A549 (cell line): Measurements from ENCODE around the gene NTN1. TPM values are rescaled to one million over a fixed set of nuclear protein-coding genes. Genes with fewer than 3 reads are reported as not detected.

Experiments used
- ATAC-seq, 2 experiments: fragments of 200-7000 bp in 1 of 2; fragments of >200 bp in 1 of 2; cut with Nextera tagmentation in 1 of 2; cut with Tn5 transposase in 1 of 2; 3 replicates each; pipeline versions ENCODE4 v1.8.0 to v1.9.1; 2018 to 2020; ENCODE audit warnings: mild to moderate bottlenecking in 1 of 2, moderate library complexity in 1 of 2
- CTCF ChIA-PET: fragments of 300-600 bp; sonication (Branson Sonifier 250); formaldehyde crosslinking; extraction: SDS; loops from one replicate; lab custom pipeline; 2021; ENCODE audit warnings: antibody characterized with exemption, inconsistent platforms; lab: Yijun Ruan, JAX
- POLR2A ChIA-PET: fragments of 350-600 bp; formaldehyde crosslinking; extraction: SDS; loops from one replicate; lab custom pipeline; 2021; ENCODE audit warnings: antibody characterized with exemption, inconsistent platforms; lab: Yijun Ruan, JAX
- DNase-seq, 2 experiments: peaks; one replicate each; pipeline versions ENCODE4 v3.0.0 to v3.0.0-alpha.2; 2011 to 2016; ENCODE audit warnings: low read depth in 1 of 2, low spot score in 1 of 2
- FAIRE-seq: peaks from 2 replicates; lab custom pipeline; 2011; peaks lifted over from hg19 to GRCh38; lab: Jason Lieb, UNC
- H3K27ac ChIP-seq, 2 experiments: fragments of >200 bp; sonication (Bioruptor Twin); formaldehyde crosslinking; 3 replicates each; pipeline ENCODE4 v1.5.1; 2016 to 2017
- H3K4me1 ChIP-seq: fragments of >200 bp; sonication (Bioruptor Twin); formaldehyde crosslinking; 3 replicates; pipeline ENCODE4 v1.6.1; 2016
- H3K4me2 ChIP-seq: fragments of >200 bp; sonication (Bioruptor Twin); formaldehyde crosslinking; 3 replicates; pipeline ENCODE4 v1.6.1; 2016
- H3K4me3 ChIP-seq: fragments of >200 bp; sonication (Bioruptor Twin); formaldehyde crosslinking; 3 replicates; pipeline ENCODE4 v1.5.1; 2016
- H3K9me3 ChIP-seq: fragments of >200 bp; sonication (Bioruptor Twin); formaldehyde crosslinking; 3 replicates; pipeline ENCODE4 v1.6.1; 2016
- BCL3 ChIP-seq: fragments of >200 bp; sonication (Bioruptor Twin); formaldehyde crosslinking; IDR thresholded peaks from 3 replicates; pipeline ENCODE4 v1.6.1; 2016
- BHLHE40 ChIP-seq: IDR thresholded peaks from 2 replicates; pipeline ENCODE4 v1.6.1; 2012; ENCODE audit warnings: low read depth, low read length, inconsistent platforms
- CBX2 ChIP-seq: fragments of 200-600 bp; sonication (generic); IDR thresholded peaks from 2 replicates; pipeline ENCODE4 v1.6.1; 2016; ENCODE audit warnings: low read depth, mild to moderate bottlenecking, borderline replicate concordance
- CEBPB ChIP-seq, 2 experiments: fragments of >200 bp in 1 of 2; sonication (Bioruptor Twin) in 1 of 2; formaldehyde crosslinking in 1 of 2; IDR thresholded peaks; 2 replicates each; pipeline ENCODE4 v1.6.1; 2012 to 2016
- CTCF ChIP-seq: fragments of >200 bp; sonication (Bioruptor Twin); formaldehyde crosslinking; IDR thresholded peaks from 3 replicates; pipeline ENCODE4 v1.5.1; 2016
- E2F6 ChIP-seq: IDR thresholded peaks from 2 replicates; pipeline ENCODE4 v1.6.1; 2012; ENCODE audit warnings: low read depth, borderline replicate concordance
- ELK1 ChIP-seq: fragments of 150-350 bp; IDR thresholded peaks from 2 replicates; pipeline ENCODE4 v1.6.1; 2014; ENCODE audit warnings: low read depth, mild to moderate bottlenecking, low read length
- EP300 ChIP-seq, 2 experiments: fragments of >200 bp; sonication (Bioruptor Twin); formaldehyde crosslinking; IDR thresholded peaks; 2 replicates in 1 of 2; 3 replicates in 1 of 2; pipeline ENCODE4 v1.6.1; 2016 to 2017
- ESRRA ChIP-seq: fragments of 150-350 bp; IDR thresholded peaks from 2 replicates; pipeline ENCODE4 v1.6.1; 2014; ENCODE audit warnings: mild to moderate bottlenecking, low read length, borderline replicate concordance
- FOSL2 ChIP-seq, 2 experiments: fragments of 450-650 bp in 1 of 2; fragments of >200 bp in 1 of 2; sonication (Bioruptor Twin) in 1 of 2; formaldehyde crosslinking; IDR thresholded peaks; 2 replicates each; pipeline versions ENCODE4 v1.5.0 to v1.6.1; 2016 to 2020; ENCODE audit warnings: mild to moderate bottlenecking in 1 of 2, moderate library complexity in 1 of 2
- FOXS1 ChIP-seq: fragments of 250-450 bp; sonication (Bioruptor Pico); IDR thresholded peaks from 2 replicates; pipeline ENCODE4 v1.5.0; 2020; ENCODE audit warnings: mild to moderate bottlenecking, moderate library complexity
- GATA3 ChIP-seq: IDR thresholded peaks from 2 replicates; pipeline ENCODE4 v1.6.1; 2012; ENCODE audit warnings: borderline replicate concordance
- HES2 ChIP-seq: fragments of >200 bp; sonication (Bioruptor Twin); formaldehyde crosslinking; IDR thresholded peaks from 2 replicates; pipeline ENCODE4 v1.6.1; 2016
- HEYL ChIP-seq: fragments of 250-450 bp; sonication (Bioruptor Pico); IDR thresholded peaks from 2 replicates; pipeline ENCODE4 v1.8.0; 2021; ENCODE audit warnings: mild to moderate bottlenecking, moderate library complexity
- HOXA7 ChIP-seq: fragments of 250-450 bp; sonication (Bioruptor Pico); IDR thresholded peaks from 2 replicates; pipeline ENCODE4 v1.5.0; 2020; ENCODE audit warnings: mild to moderate bottlenecking, moderate library complexity
- HOXB5 ChIP-seq: fragments of 250-450 bp; sonication (Bioruptor Pico); IDR thresholded peaks from 2 replicates; pipeline ENCODE4 v1.5.0; 2020; ENCODE audit warnings: mild to moderate bottlenecking, moderate library complexity
- MAFK ChIP-seq: fragments of 450-650 bp; IDR thresholded peaks from 2 replicates; pipeline ENCODE4 v1.6.1; 2014; ENCODE audit not compliant: partially characterized antibody
- MAX ChIP-seq: IDR thresholded peaks from 2 replicates; pipeline ENCODE4 v1.6.1; 2012
- NFE2L2 ChIP-seq: fragments of 150-350 bp; conservative IDR thresholded peaks from 2 replicates; pipeline ENCODE4 v1.6.1; 2014; ENCODE audit warnings: low read length
- PHF8 ChIP-seq: fragments of 200-600 bp; sonication (generic); IDR thresholded peaks from 2 replicates; pipeline ENCODE4 v1.6.1; 2016; ENCODE audit warnings: low read depth, mild to moderate bottlenecking, antibody characterized with exemption, moderate library complexity, borderline replicate concordance
- POLR2AphosphoS2 ChIP-seq: conservative IDR thresholded peaks from 2 replicates; pipeline ENCODE4 v1.6.1; 2012; ENCODE audit warnings: low read length, improper control_type of control experiment, inconsistent platforms
- RAD21 ChIP-seq, 2 experiments: fragments of >200 bp in 1 of 2; sonication (Bioruptor Twin) in 1 of 2; formaldehyde crosslinking in 1 of 2; IDR thresholded peaks in 1 of 2; conservative IDR thresholded peaks in 1 of 2; 2 replicates in 1 of 2; 3 replicates in 1 of 2; pipeline ENCODE4 v1.6.1; 2012 to 2018; ENCODE audit warnings: inconsistent platforms in 1 of 2
- RARB ChIP-seq: fragments of 250-450 bp; sonication (Bioruptor Pico); IDR thresholded peaks from 2 replicates; pipeline ENCODE4 v1.8.0; 2021; ENCODE audit warnings: mild to moderate bottlenecking, moderate library complexity
- RCOR1 ChIP-seq: fragments of 150-350 bp; IDR thresholded peaks from 2 replicates; pipeline ENCODE4 v1.6.1; 2014; ENCODE audit warnings: antibody characterized with exemption, low read length, low read depth
- RNF2 ChIP-seq: fragments of 200-600 bp; sonication (generic); IDR thresholded peaks from 2 replicates; pipeline ENCODE4 v1.6.1; 2016; ENCODE audit warnings: low read depth, mild to moderate bottlenecking, antibody characterized with exemption, moderate library complexity, borderline replicate concordance
- SMC3 ChIP-seq: fragments of >200 bp; sonication (Bioruptor Twin); formaldehyde crosslinking; IDR thresholded peaks from 3 replicates; pipeline ENCODE4 v1.6.1; 2018; ENCODE audit warnings: inconsistent platforms
- SREBF2 ChIP-seq: fragments of 450-650 bp; IDR thresholded peaks from 2 replicates; pipeline ENCODE4 v1.6.1; 2014; ENCODE audit warnings: mild to moderate bottlenecking, moderate library complexity
- TFCP2L1 ChIP-seq: fragments of 250-450 bp; sonication (Bioruptor Pico); IDR thresholded peaks from 2 replicates; pipeline ENCODE4 v1.5.0; 2021; ENCODE audit warnings: mild to moderate bottlenecking
- ZC3H11A ChIP-seq: fragments of 450-650 bp; IDR thresholded peaks from 2 replicates; pipeline ENCODE4 v1.6.1; 2014; ENCODE audit warnings: antibody characterized with exemption, mild to moderate bottlenecking
- ZFP36 ChIP-seq: fragments of 450-650 bp; IDR thresholded peaks from 2 replicates; pipeline ENCODE4 v1.6.1; 2014; ENCODE audit warnings: borderline replicate concordance; ENCODE audit not compliant: partially characterized antibody
- ZNF302 ChIP-seq: fragments of 250-450 bp; sonication (Bioruptor Pico); IDR thresholded peaks from 2 replicates; pipeline ENCODE4 v1.9.0; 2021; ENCODE audit warnings: inconsistent platforms, mild to moderate bottlenecking, moderate library complexity
- WGBS: methylation state at CpG from one replicate; pipeline ENCODE4 v1.1.6; 2017; ENCODE audit errors: missing lambda C conversion rate; 5-methylcytosine and 5-hydroxymethylcytosine counted together
- polyA plus RNA-seq, 4 experiments: library from polyadenylated mRNA; depleted of rRNA in 3 of 4; stranded (reverse); fragments of >200 nt; fragmentation: RNase III in 1 of 4; extraction: RNeasy Plus Mini Kit Qiagen cat#74134 plus additional on column Dnase treatment in 1 of 4; gene quantifications; 2 replicates in 3 of 4; 3 replicates in 1 of 4; pipeline ENCODE4 v1.2.3, GENCODE V29; 2011 to 2017

NTN1 gene
- polyA plus RNA-seq, 2 of the 4 experiments (the other 2 are of a cell fraction): 0.12 to 0.13 TPM

- Histone ChIP-seq H3K4me1 (no peaks in the 10 kb centered on the region), H3K27ac (no peak overlapping the region), H3K4me3 (no peak overlapping the region), H3K4me2 (no peak overlapping the region), H3K9me3 (no peaks in the 10 kb centered on the region)
- no peak for ATAC-seq
- ChIA-PET POLR2A (no interaction called here), CTCF (no interaction called here)
- WGBS: 40% methylated on average over 9 of the region's 9 CpGs
- FAIRE-seq: no peak
- no peak for DNase-seq
- no peak for TF ChIP-seq HEYL
- TF ChIP-seq GATA3: no peak
- no peak for TF ChIP-seq BCL3
- TF ChIP-seq RNF2: no peak
- TF ChIP-seq PHF8: no peak
- TF ChIP-seq SMC3: no peak
- no peak for TF ChIP-seq ZNF302
- no peak for TF ChIP-seq SREBF2
- no peak for TF ChIP-seq ELK1
- TF ChIP-seq TFCP2L1: no peak
- TF ChIP-seq FOSL2 (IDR thresholded peaks at IDR 0.05): no peak
- no peak for TF ChIP-seq FOSL2 (CRISPR knock-in tag; IDR thresholded peaks at IDR 0.05)
- TF ChIP-seq CTCF: no peak
- no peak for TF ChIP-seq RCOR1
- no peak for TF ChIP-seq HOXB5 (CRISPR knock-in tag)
- TF ChIP-seq MAX: no peak
- no peak for TF ChIP-seq ZC3H11A
- TF ChIP-seq HOXA7: no peak
- no peak for TF ChIP-seq BHLHE40
- TF ChIP-seq FOXS1 (CRISPR knock-in tag): no peak
- no peak for TF ChIP-seq ESRRA
Observed at GRCh38 chr17:9032151-9032550, 10.8 kb downstream of the NTN1 start.

GRCh38 chr17:9032583-9032982 is 11.3 kb downstream of the NTN1 start:
- no peaks in the 10 kb centered on the region for H3K9me3 ChIP-seq
- no peak for FAIRE-seq
- no peaks in the 10 kb centered on the region for H3K4me1 ChIP-seq
- no peak overlapping the region for H3K4me3 ChIP-seq
- TF ChIP-seq CTCF (no peak), ESRRA (no peak), ZFP36 (no peak), HEYL (no peak), TFCP2L1 (no peak), NFE2L2 (no peak), RARB (CRISPR knock-in tag) (no peak), GATA3 (no peak), POLR2AphosphoS2 (no peak), CBX2 (no peak), EP300 (IDR thresholded peaks at IDR 0.05) (no peak), ZNF302 (no peak), HES2 (no peak), MAFK (no peak), RAD21 (conservative IDR thresholded peaks at IDR 0.05 in 1 of 2, IDR thresholded peaks at IDR 0.05 in 1 of 2) (no peak), CEBPB (IDR thresholded peaks at IDR 0.05) (no peak), E2F6 (no peak)
- ChIA-PET CTCF (interaction anchor here (0.7 to 1.0 kb wide), 2 partner anchors 144 to 337 kb away, joined by 3 read pairs; no protein-coding TSS in a partner anchor), POLR2A (no interaction called here)
- H3K4me2 ChIP-seq: no peak overlapping the region
- 35% methylated on average over 10 of the region's 10 CpGs for WGBS
- no peak; a peak in 1 of 6 replicates for ATAC-seq
- H3K27ac ChIP-seq: no peak overlapping the region
- DNase-seq: no peak
